ENCODE data around the gene TGFBR3.
A peak's percentile ranks its signal among the peaks of the same experiment; 100 is the strongest.
"Not testable (repeated sequence)": the region's sequence is repeated elsewhere in the genome, so short reads cannot be mapped to it uniquely, and the experiment has no call there.

The TGFBR3 gene

DNA sequence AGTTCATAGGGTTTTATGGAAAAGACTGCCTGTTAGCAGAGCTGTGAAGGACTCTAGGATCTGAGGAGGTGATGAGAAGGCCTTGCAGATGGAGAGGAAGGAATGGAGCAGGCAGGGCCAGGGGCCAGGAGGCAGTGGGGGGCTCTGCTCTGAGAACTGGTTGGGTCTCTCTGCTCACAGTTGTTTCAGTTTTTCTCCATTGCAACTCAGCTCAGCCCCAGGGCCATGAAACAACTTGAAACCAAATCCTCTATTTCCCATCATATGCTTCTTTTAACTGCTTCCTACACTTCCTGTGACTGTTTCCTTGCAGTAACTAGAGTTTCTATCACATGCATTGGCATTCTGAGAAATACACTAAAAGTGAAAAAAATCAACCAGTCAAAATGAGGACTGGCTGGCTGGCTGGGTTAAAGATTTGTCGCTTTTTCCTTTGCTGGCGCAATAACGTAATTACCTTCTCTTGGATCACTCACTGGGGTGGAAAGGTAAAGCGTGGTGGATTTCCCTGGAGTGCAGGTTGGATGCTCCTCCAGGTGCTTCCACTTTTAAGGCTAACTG lies 213.3 kb downstream of the TGFBR3 start:
- DNase-seq = no peak

DNA sequence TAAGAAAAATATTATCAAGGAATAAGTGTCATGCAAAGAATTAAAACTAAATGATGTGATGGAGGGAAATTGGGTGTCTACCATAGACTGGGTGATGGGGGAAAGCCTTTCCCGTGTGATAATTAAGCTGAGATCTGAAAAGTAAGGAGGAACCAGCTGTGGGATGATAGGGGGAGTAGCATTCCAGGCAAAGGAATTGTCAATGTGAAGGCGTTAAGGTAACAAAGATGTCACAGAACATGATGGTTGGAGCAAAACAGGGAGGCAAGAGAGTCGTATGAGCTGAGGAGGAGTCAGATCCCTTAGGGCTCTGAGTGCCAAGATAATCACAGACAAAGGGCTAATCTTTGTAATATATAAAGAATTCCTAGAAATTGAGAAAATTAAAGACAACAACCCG lies 215.2 kb downstream of the TGFBR3 start:
- DNase-seq = no peak

DNA sequence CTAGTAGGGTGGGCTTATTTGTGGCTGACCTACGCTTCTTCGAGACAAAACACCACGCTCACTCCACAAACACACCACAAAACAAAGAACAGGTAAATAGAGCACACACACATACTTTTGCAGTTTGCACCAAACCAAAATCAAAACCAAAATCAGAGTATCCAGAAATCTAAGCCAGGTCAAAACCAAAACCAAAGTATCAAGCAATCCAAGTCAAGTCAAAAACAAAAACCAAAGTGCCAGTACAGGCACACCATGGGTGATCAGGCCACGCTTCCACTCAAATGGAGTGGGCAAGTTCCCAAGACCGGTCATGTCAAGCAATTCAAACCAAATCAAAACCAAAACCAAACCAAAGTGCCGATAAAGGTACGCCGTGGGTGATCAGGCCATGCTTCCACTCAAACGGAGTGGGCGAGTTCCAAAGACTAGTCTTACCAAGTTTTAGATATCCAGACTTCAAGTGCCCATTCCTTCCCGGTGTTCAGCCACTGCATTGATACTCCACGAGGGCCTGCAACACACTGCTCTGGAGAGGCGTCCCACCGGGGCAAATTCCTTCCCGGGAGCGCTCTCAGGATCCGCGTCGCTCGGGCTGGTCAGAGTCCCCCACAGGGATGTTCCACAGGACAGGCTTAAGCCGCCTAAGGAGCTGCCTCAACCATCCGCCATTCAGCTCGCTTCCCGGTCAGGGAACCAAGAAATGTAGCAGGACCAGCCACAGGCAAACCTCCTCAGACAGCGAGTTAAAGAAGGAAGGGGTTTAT lies 216.2 kb downstream of the TGFBR3 start:
- DNase-seq = no peak

DNA sequence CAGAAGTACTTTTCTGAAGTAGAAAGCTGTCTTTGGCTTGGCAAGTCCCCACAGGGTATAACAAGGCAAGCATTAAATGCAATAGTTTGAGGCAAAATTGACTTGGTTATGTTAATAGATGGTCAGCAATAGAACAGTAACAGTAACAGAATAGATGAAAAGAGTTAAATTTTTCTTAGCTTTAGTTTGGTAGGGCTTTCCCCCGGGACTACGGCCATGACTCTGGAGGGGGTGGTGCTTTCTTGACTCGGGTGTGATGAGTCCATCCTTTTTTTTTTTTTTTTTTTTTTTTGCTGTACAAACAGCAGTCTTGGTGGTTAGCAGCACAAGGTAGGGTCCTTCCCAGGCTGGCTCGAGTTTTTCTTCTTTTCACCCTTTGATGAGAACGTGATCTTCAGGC lies 219.3 kb downstream of the TGFBR3 start:
- not testable (repeated sequence) for DNase-seq

DNA sequence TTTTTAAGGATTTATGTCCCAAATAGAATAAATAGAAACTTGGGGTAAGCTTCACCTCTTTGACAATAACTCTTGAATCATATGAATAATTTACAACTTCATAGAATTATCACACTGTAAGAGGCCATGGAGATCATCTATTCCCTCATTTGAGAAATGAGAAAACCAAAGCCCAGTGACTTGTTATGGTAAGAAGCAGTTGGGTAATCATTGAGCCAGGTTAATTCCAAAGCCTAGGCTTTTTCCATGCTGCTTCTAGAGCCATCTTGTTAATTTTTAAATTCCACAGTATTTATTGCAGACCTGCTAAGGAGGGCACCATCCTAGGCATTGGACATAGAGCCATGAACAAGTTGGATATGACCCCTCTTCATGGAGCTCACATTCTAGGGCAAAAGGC lies 224.8 kb downstream of the TGFBR3 start:
- no peak for DNase-seq

DNA sequence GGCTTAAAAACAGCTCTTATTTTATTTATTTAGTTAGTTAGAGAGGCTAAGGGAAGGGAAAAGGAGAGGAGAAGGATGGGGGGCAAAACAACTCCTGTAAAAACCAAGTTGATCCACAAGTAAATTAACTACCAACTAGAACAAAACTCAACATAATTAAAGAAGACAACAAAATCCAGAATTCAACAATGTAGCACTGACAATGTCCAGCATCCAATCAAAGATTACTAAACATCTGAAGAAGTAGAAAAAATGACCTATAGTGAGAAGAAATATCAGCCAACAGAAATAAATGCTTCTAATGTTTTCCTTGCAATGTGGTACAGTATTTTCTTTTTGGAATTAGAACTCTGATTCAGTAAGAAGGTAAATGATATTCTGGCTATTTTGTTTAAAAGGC lies 225.2 kb downstream of the TGFBR3 start:
- no peak for DNase-seq

DNA sequence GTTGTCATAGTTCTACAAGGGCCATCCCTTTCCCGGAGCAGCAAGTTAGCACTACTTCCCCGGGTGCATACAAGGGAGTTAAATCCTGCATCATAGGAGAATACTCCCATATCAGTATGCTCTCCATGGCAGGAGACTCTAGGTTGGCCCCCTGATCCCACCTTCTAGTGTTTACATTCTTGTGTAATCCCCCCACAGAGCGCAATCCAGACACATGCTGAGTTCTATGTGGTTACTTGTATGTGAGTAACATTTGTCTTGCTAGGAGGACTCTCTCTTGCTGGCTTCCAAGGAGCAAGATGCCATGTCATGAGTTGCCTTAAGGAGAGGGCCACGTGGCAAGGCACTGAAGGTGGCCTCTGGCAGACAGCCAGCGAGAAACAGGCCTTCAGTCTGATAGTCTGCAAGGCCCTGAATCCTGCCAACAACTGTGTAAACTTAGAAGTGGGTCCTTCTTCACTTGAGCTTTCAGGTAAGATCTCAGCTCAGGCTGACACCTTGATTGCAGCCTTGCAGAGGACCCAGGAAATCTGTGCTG lies 230.0 kb downstream of the TGFBR3 start:
- DNase-seq = no peak

DNA sequence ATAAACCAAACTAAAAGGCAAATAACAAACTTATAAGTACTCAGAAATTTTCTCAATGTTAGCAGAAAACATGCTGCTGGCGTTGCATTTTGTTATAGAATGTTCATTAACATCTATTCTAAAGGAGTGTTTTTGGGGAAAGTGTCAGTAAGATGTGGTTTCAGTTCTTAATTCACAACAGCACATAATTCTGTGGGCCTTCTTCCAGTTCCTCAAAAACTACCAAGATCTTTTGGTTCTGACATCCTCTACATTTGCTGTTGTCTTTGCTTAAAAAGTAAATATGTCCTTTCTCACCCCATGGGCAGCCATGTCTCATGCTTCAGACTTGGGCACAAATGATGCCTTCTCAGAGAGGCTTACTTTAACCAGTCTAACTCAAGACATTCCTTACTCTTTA lies 232.8 kb downstream of the TGFBR3 start:
- DNase-seq = no peak

DNA sequence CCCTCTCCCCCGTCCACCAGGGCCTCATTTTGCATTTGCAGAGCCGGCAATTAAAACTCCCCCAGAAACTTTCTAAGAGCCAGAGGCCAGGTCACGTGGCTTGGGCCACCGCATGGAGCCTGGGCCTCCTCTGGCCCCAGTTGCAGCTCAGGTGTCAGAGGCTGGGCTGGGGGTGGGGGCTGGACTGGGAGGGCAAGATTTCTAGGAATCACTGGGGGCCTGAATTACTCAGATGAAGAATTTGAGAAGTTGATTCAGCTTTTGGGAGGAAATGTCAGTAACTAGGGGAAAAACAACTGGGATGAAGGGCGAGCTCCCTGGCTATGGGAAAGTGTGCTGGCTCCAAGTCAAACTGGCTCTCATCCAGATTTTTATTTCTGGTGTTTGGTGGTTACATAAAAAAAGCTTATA lies 234.3 kb downstream of the TGFBR3 start:
- peak; percentile 6 for DNase-seq

DNA sequence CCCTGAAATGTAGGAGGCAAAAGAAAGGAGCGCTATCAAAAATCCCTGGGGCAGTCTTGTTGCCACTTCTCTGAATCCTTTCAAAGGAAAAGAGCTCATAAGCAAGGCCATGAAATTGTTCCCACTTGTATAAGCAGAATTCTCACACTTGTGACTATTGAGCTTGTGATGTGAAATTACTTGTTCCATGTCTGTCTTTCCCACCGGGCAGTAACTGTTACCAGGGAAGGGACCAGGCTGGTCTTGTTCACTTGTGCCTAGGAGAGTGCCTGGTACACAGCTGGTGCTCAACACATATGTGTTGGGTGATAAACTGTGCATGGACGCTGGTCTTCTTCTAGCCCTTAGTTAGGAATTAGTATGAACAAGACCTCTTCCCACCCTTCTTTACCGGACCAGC lies 234.7 kb downstream of the TGFBR3 start:
- DNase-seq = no peak

DNA sequence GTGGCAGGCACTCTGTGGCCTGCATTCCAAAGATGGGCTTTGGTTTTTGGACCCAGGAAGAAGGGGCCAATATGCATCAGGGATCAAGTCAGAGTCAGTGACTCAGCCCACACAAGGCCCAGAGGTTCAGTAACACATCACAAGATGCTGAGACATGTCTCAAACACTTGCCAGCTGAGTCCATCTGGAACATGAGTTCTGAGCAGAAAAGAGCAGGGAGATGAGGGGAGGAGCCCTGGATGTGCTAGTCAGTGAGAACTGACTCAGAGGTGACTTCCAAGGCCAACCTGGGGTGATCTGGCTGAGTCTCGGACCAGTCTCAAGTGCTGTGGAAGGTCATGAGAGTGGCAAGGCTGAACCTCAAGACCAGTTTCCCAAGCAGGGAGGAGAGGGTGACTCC lies 235.2 kb downstream of the TGFBR3 start:
- peak; percentile 85 for DNase-seq

DNA sequence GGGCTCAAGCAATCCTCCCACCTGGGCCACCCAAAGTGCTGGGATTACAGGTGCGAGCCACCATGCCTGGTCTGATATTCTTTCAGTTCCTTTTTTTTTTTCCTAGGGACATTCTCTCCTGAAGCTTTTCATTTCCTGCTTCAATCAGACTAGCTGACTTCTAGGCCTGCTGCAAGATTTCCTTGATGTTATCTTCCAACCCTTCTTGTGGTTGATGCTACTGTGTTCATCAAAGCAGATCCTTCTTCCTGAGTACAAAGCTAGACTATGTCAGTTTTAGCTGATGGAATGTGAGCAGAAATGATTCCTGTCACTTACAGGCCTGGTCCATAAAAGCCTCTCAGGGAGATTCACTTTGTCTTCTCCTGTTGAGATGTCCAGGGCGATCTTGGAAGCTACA lies 238.9 kb downstream of the TGFBR3 start:
- DNase-seq = no peak

DNA sequence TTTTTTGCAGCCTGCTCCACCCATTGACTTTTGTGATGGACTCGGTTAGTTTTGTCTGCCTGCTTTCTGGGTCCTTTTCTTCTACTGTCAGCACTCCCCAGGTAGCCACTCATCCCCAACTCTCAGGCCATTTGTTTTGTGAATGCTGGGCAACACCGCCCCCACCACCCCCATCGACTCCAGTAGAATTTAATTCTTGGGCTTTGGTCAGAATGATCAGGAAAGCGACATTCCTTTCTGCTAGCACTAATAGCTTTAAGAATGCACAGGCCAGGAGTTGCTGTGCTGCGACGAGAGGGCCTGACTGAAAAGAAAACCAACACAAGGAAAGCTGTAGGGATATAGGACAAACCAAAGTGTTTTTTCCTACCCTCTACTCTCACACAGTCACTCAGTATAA lies 240.9 kb downstream of the TGFBR3 start:
- no peak for DNase-seq

DNA sequence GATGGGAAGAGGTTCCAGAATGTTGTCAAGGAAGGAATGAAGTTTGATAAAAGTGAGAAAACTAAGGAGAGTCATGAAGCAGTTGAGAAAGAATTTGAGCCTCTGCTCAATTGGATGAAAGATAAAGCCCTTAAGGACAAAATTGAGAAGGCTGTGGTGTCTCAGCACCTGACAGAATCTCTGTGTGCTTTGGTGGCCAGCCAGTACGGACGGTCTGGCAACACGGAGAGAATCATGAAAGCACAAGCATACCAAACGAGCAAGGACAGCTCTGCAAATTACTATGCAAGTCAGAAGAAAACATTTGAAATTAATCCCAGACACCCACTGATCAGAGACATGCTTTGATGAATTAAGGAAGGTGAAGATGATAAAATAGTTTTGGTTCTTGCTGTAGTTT lies 242.5 kb downstream of the TGFBR3 start:
- no peak for DNase-seq

DNA sequence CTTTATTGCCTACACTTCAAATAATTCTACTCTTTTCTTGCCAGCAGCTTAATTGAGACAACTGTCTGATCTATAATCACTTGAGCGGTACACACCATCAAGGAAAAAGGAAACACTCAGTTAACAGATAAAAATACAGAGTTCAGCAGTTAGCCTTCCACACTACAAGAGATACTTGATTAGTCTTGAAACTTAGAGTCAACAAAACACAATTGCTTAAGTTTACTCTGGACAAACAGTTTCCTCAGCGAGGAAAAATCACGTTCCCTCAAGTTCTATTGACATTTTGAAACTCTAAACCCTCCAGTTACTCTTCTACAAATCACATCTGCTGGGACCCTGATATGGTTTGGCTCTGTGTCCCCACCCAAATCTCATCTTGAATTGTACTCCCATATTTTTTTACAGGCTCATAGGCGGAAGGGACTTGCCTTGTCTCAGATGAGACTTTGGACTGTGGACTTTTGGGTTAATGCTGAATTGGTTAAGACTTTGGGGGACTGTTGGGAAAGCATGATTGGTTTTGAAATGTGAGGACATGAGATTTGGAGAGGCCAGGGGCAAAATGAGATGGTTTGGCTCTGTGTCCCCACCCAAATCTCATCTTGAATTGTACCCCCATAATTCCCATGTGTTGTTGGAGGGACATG lies 244.9 kb downstream of the TGFBR3 start:
- DNase-seq = no peak

DNA sequence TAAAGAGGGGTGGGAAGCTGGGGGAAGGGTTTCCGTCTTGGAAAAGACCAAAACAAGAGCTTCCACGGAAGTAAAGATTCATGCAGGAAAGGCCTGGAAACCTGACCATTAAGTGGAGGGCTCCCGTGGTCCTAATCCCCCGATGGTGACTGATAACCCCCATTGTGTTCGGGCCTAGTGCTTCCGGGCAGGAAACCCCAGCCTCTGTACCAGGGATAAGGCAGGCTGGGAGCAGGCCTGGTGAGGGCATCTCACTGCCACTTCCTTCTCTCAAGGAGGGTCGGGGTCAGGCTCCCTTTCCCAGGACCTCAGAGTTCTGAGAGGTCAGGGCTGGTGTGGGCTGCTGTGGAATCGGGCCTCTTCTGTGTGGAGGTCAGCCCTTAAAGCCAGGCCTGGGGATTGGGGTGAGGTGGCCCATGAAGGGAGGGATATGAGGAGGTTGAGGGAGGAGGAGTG lies 248.4 kb downstream of the TGFBR3 start:
- no peak for DNase-seq

DNA sequence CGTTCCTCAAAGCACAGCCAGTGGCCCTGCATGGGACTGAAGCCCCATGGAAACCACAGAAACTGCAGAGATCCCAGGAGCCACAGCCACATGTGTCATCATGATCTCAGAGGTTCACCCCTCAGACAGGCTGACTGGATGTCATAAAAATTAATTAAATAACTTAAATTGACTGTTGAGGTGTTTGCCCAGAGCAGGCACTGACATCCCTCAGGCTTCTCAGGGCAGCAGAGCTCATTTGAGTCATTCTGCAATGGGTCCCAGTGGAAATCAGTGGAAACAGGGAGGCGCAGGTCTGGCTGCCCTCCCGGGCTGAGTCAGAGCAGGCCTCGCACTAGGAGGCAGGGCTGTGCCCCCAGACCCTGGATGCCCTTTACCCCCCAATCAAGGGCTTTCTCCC lies 250.2 kb downstream of the TGFBR3 start:
- peak; percentile 85 for DNase-seq

DNA sequence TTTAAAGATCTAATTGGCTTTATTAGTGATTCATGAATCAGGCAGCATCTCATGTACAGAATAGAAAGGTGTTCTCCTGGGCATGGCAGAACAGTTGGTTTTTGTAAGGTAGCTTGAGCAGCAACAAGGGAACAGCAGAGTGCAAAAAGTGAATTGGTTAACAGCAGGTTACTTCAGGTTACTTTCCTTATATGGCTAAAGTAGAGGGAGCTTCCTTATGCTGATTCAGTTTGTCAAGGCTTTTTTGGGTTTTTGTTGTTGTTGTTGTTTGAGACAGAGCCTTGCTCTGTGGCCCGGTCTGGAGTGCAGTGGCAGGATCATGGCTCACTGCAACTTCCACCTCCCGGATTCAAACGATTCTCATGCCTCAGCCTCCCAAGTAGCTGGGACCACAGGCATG lies 252.5 kb downstream of the TGFBR3 start:
- DNase-seq = no peak

DNA sequence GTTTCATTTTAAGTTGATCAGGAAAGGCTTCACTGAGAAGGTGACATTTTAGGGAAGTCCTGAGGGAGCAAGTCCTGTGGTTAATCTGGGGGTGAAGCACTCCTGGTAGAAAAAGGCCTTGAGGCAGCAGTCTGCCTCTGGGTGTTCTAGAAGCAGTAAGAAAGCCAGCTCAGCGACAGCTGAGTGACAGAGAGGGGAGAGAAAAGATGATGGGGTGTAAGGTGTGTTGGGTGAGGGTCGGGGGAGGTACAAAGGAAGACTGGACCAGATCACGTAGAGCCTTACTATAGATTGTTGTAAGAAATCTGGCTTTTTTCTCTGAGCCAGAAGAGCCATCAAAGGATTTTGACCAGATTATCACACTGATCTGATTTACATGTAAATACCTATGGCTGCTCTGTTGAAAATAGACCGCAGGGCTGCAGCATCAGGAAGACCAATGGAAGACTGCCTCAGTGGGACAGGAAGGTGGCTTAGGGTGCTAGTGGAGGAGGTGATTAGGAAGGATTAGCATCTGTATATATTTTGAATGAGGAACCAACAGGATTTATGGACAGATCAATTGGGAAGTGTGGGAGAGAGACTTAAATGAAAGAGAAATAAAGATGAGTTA lies 254.1 kb downstream of the TGFBR3 start:
- DNase-seq = no peak

DNA sequence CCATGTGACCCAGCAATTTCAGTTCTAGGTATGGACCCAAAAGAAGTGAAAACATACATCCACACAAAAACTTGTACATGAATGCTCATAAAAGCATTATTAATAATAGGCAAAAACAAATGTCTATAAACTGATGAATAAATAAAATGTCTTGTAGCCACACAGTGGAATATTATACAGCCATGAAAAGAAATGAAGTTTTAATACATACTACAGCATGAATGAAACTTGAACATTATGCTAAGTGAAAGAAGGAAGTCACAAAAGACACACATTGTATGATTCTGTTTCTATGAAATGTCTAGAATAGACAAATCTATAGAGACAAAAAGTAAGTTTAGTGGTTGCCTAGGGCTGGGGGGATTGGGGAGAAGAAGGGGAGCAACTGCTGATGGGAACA lies 255.1 kb downstream of the TGFBR3 start:
- no peak for DNase-seq

All from T1000 (cell line).